Stimulated activated CD8-positive, alpha-beta memory T cell treated with anti-CD3 and anti-CD28 coated beads, Interleukin-4, amount 100 ng/mL, for 4 hours (primary cell): ENCODE results near the gene SPATA31D1.
"Not testable (repeated sequence)": the region's sequence is repeated elsewhere in the genome, so short reads cannot be mapped to it uniquely, and the experiment has no call there.

Experiments used
- DNase-seq, 2 donors: peaks; one replicate each; pipeline ENCODE4 v3.0.0-alpha.2; 2020; ENCODE audit warnings: low read depth in 2 of 2, low spot score in 1 of 2

Gene SPATA31D1

DNA sequence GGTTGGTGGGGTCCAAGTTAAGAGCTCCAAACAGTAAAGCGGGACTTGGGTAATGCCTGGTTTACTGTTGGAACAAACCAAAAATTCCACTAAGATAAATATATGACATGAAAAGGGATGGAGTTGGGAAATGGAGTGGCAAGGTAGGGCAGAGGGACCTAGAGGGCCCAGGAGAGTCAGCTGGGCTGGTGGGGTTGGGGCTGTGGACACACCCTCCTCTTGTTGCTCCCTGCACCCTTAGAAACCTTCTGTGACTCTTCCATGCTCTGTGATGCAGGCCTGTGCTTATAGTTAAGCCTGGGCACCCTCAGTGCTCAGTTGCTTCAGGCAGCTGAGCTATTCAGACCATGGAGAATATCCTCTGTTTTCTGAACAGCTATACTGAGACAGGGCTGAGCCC, at the start of gene SPATA31D1:
Gene SPATA31D1 (plus strand): TSS at position 301 of the 400 bp plus-strand sequence. CDS start 47 bp downstream, at position 348.
- not testable (repeated sequence) for DNase-seq

DNA sequence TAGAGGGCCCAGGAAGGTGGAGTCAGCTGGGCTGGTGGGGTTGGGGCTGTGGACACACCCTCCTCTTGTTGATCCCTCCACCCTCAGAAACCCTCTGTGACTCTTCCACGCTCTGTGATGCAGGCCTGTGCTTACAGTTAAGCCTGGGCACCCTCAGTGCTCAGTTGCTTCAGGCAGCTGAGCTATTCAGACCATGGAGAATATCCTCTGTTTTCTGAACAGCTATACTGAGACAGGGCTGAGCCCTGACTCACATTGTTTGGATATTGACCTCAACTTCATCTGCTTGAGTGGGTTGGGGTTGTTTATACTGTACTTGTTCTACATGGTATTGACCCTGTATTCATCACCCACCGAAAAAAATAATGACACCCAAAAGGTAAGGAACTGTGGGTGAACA, 45.2 kb upstream of the SPATA31D1 start, which contains the start of gene SPATA31D3:
Gene SPATA31D3 (plus strand): TSS at position 108 of the 400 bp plus-strand sequence. CDS start 86 bp downstream, at position 194.
- not testable (repeated sequence) for DNase-seq

DNA sequence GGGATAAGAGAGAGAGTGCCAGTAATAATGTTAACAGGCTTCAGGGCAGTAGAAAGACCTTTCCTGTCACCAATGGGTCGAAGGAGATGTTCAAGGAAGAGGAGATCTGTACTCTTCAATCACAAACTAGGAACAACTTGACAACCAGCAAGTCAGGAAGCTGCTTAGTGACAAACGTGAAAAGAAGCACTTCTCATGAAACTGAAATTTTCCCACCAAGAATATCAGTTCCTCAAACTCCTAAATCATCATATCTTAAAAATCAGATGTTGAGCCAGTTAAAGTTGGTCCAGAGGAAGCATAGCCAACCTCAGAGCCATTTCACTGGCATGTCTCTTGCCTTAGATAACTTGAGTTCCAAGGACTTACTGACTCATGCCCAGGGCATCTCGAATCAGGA, 39.9 kb upstream of the SPATA31D1 start:
- not testable (repeated sequence) for DNase-seq

DNA sequence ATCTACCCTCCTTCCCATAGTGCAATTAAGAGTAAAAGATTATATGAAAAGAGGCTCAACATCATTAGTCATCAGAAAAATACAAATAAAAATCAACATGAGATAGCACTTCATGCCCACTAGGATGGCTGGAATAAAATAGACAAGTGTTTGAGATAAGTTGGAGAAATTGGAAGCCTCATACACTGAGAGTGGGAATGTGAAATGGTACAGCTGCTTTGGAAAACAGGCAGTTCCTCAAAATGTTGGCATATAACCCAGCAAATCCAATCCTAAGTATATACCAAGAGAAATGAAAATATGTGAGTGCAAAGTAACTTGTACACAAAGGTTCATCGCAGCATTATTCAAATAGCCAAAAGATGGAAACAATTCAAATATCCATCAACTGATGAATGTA, 35.5 kb upstream of the SPATA31D1 start:
- DNase-seq = no peak

DNA sequence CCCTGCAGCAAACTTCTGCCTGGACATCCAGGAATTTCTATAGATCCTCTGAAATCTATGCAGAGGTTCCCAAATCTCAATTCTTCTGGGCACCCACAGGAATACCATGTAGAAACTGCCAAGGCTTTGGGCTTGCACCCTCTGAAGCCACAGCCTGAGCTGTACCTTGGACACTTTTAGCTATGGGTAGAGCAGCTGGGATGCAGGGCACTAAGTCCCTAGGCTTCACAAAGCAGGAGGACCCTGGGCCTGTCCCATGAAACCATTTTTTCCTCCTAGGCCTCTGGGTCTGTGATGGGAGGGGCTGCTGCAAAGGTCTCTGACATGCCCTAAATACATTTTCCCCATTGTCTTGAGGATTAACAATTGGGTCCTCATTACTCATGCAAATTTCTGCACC, 32.9 kb upstream of the SPATA31D1 start:
- no peak for DNase-seq

DNA sequence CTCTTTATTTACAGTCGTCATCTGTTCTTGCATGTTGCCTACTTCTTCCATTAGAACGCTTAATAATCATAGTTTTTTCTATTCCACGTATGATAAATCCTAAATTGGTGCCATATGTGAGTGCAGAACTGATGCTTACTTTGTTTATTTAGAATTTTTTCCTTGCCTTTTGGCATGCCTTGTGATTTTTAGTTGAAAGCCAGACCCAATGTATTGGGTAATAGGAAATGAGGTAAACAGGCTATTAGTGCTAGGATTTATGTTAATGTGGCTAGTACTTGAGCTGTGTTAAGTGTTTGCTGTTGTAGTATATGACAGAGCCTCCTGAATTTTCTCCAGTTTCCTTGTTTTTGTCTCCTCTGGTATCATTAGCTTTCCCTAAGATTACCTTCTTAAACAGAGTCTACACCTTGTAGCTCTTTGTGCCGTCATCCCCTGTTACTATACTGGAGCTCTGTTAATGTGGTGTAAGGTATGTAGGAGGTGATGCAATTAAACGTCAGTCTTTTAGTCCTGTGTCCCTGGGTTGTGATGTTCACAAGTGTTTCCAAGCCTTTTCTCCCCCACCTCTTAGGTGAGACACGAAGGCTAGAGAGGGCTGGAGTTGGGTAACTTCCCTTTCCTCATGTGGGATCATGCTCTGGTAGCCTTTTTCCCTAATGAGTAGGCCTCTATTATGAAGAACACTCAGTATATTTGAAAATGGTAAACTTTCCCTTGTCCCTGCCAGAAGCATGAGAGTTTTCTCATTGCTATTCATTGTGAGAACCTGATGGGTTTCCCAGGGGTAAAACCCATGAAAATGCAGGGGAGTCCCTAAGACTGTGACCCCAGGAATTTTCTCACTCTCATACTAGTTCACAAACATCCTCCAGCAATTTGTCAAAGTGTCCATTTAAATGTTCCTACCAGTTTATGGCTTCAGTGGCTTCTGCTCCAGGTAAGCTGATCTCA, 24.1 kb upstream of the SPATA31D1 start:
- no peak for DNase-seq

DNA sequence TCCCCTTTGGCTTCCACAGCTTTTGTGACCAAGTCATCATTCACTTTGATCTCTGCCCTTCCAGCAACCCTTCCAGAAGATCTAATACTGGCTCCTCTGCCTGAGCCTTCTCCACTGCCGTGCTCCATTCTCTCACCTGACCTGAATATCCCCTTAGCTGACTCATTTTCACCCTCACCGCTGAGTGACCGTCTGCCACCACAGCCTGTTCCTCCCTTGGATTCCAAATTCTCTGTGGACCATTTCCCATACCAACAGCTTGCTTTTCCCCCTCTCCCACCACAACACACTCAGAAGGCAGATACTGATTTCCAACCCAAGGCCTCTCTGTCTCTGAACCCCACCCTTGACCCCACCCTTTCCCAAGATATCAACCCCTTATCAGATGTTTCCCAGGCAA, 20.5 kb upstream of the SPATA31D1 start:
- DNase-seq = no peak

DNA sequence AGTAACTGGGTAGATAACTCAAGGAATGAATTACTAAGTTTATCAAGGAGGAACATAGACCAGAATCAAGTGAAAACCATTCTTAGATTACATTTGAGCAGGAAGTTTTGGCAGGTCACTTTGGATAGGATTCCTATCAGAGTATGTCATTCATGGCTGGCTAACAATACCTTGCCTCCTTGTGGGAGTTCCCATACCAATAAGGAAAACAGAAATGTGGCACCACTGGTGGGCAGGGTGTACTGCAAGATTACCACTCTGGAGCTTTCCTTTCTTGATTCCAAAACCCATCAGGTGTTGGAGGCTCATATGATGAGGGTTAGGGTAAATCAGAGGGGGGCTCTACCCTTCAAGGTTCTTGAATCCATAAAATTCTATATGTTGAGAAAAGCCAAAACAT, 18.6 kb upstream of the SPATA31D1 start:
- DNase-seq = no peak

DNA sequence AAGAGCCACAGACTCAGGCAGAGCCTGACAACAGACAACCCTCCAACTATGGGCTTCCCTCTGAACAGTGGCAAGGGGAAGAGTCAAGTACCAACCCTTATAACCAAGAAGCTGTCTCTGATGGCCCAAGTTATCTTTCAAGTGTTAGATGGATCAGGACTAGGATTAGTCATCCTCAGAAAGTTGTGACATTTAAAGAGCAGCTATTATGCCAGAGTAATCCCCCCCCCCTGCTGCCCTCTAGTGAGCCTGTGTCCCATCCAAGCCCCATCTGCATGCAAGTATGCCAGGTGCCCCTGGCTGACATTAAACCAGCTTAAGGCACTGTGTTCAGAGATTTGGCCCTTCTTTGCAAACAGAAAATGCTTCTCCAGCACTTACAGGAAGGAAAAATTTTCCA, 16.8 kb upstream of the SPATA31D1 start:
- no peak for DNase-seq

DNA sequence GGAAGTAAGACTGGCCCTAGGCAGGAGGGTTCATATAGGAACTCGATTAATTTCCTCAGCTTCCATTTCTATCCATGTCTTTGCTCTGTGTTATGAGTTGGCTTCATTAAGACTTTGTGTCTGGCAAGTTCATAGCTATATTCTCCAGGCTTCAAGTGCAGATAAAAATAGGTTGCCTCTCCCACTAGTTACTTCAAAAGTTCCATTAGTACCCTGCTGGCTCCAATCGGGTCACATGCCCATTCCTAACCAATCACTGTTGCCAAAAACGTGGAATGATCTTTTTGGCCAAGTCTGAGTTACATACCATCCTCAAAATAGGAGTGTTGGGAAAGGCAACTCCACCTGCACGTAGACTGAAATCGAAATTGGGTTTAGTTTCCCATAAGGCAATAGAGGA, 13.8 kb upstream of the SPATA31D1 start:
- no peak for DNase-seq

DNA sequence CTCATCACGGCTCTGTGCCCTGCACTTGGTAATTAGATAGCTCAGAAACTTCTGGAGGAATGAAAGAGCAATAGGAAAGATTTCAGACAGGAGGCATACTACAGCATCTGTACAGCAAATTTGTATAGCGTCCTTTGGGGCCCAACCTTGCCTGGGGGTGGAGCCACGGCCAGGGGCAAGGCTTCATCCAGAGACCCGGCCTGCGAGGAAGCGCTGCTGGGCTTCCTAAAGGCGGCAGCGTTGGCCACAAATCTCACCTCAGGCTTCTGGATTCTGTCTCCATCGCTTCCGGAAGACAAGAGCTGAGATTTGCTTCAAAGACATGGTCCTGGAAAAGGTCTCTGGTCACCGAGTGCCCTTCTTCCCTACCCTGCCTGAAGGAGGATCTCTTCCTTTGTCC, 12.2 kb upstream of the SPATA31D1 start:
- DNase-seq = no peak

DNA sequence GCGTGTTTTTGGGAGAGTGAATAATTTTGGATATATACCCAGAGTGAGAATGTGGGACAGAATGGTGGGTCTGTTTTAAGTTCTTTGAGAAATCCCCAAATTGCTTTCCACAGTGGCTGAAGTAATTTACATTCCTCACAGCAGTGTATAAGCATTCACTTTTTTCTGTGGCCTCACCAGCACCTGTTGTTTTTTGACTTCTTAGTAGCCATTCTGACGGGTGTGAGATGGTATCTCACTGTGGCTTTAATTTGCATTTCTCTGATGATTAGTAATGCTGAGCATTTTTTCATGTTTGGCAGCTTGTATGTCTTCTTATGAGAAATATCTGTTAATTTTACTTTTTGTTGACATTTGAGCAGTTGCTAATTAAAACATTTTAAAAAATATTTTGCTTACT, 9.4 kb upstream of the SPATA31D1 start:
- DNase-seq = no peak

DNA sequence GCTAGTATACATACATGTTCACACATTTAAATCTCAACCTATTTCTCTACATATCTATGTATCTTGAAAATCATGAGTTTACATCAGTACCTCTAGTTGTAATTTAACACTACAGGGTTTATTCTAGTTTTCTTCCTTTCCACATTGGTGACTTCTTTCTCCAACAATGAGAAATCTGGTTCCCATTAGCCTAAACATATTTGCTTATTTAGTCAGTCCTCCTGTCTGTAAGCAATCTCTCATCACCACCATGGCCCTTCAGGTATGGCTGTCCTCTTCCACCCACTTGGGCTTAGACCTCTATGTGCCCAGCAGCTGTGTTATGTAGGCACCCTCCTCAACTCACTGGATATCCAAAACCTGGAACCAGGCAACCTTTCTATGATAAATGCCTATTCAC, 8.0 kb upstream of the SPATA31D1 start:
- no peak for DNase-seq

DNA sequence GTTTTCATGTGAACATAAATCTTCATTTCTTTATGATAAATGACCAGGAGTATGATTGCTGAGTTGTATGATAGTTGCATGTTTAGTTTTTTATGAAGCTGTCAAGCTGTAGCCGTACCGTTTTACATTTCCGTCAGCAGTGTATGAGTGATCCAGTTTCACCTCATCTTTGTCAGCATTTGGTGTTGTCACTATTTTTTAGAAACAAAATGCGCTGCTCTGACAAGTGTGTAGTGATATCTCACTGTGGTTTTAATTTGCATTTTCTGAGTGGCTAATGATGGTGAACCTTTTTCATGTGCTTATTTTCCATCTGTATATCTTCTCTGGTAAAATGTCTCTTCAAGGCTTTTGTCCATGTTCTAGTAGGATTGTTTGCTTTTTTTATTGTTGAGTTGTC, 6.7 kb upstream of the SPATA31D1 start:
- no peak for DNase-seq

DNA sequence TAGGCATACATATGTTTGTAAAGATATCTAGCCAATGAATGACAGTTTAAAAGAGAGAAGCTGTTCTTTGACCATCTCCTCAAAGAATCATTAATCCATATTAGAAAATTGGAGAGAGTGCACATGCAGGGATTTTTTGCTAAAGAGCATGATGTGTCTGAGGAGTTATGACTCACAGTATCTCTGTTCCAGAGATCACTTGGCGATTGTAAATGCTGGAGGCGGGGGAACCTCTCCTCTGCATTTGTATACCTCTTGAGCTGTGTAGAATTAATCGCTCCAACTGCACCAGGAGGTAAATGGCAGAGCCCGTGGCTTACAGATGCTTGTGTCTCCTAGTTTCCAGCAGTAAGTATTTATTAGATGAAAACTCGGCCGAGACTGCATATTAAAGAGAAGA, 3.6 kb upstream of the SPATA31D1 start:
- DNase-seq = no peak

DNA sequence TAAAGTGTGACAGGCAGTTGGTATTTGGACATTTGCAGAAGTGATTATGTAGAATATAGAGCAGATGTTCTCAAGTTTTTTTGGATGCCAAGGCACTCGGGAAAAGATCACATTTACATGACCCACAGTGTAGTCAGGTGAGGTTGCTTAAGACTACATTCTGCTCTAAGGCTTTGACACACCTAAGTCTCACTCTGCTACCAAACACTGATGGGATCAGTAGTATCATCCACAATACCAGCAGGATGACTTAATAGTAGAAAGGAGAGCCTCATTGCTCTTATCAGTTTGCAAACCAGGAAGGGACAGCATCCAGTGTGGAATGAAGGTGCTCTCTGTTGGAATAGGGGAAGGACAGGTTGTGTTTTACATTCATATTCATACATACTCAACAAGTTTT, 2.5 kb upstream of the SPATA31D1 start:
- no peak for DNase-seq

DNA sequence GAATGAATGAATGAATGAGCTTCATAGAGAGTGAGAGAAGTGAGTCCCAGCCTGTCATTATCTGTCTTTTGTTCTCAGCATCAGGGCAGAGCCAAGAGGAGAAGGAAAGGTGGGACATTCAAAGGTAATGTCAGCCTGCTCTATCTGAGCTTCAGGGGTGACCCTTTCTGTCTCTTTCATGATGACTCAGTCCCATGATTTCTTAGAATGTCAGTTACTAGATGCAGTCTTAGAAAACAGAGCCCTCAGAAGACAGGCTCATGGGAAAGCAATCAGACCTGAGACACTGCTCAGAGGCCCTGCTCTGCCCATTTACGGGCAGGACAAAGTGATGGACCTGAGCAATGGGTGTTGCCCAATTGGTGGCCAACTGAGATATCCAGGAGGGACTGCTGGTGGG, 1.1 kb downstream of the SPATA31D1 start:
- no peak for DNase-seq

DNA sequence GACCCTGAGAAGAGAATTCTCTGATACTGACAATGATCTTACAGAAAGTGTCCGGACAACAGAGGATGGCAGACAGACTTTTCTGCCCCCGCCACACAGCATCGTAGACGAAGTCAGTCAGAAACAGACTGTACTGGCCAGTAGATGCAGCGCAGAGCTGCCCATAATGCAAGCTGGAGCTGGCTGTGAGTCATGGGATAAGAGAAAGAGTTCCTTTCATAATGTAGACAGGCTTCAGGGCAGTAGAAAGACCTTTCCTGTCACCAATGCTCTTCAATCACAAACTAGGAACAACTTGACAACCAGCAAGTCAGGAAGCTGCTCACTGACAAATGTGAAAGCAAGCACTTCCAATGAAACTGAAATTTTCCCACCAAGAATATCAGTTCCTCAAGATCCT, 5.1 kb downstream of the SPATA31D1 start:
- no peak for DNase-seq

DNA sequence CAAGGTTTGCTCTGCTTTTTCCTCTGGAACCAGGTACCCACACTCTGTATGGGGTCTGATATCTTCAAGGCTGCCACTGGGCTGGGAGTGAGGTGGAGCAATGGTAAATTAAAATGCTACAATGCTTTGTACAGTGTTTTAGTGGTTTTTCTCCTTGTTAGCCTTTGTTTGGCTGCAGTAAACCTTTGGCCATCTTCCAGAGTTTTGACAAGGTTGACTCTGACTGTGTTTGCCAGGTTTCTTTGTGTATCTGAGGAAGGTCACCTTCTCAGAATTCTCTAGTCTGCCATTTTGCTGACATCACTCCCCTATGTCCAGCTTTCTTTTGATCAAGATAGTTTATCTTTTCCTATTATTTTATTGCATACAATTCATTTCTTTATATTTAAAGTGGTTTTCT, 11.2 kb downstream of the SPATA31D1 start:
- no peak for DNase-seq

DNA sequence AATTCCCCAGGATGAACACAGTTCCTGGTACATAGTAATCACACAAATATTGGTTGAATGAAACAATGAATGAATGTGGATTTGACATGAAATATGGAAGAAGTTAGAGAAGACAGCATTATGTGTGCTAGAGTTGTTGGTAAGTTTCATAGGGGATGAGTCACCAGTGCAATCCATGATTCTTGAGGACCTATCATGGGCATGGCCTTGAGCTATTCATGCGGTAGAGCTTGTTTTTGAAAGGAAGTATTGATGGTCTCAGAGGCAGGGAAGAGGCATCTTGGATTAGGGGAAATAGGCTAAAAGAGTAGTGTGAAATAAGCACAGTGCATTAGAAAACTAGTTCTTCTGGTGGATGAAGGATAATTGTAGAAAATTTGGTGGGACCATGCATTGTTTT, 22.1 kb downstream of the SPATA31D1 start:
- DNase-seq = no peak

DNA sequence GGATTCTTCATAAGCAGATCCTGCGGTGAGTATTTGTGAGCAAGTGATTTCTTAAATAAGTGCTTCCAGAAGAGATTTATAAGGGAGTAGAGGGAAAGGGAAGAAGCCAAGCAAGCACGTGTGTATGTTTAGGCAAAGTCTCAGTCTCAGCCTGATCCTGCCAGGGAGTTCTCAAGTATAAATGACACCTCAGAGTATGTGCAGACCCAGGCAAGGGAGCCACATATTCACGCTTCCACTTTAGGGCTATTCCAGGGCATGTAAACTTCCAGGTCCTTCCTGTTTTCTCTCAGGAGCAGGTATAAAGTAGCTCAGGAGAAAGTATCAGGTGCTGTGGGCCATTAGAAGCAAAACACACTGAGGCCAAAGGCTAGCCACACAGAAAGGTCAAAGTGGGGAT, 22.6 kb downstream of the SPATA31D1 start:
- no peak for DNase-seq

DNA sequence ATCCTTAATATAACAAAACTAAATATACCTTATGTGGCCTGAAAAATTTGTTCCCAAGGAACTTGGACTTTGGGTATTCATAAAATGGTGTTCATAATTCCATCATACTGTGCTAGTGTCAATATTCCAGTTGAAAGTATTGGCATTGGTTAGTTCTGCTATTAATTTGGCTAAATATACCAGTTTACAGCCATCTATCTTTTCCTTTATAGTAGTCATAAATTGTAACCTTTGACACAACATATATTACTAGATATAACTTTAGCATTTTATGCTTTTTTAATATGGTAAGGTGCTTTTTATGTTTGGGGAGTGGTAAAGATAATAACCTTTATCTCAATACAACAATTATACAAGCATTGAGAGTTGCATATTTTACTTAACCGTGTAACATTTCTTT, 23.7 kb downstream of the SPATA31D1 start:
- no peak for DNase-seq

DNA sequence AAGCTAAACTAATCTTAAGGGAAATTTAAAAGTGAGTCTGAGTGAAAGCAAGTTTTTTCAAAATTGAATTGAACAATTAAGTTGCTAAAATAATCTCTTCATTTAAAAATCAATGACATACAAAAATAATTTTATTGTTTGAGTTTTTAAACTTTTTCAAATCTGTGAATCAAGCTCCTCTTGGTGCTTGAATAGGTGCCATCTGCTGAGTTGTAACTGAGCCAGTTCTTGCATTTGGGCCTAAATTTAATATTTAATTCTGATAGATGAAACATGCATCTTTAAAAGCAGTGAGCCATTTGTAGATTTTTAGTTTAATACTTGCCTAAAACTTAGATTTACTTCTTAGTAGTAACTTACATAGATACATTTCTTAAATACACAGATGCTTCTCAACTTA, 31.8 kb downstream of the SPATA31D1 start:
- no peak for DNase-seq
